Fibroblast of lung (primary cell): ENCODE data around the gene TBX4. TPM values are rescaled to one million over a fixed set of nuclear protein-coding genes. Genes with fewer than 3 reads are reported as not detected.

Source experiments
- DNase-seq, 2 donors: peaks; one replicate each; pipeline versions ENCODE4 v3.0.0 to v3.0.0-alpha.2; 2010; ENCODE audit warnings: low read depth in 2 of 2
- H2AFZ ChIP-seq: 2 replicates; pipeline ENCODE4 v1.5.1; 2012; ENCODE audit warnings: low read length, control low read depth, inconsistent platforms
- H3K27ac ChIP-seq: 2 replicates; pipeline ENCODE4 v1.5.1; 2011; ENCODE audit warnings: low read length, control low read depth; ENCODE audit not compliant: insufficient read depth
- H3K27me3 ChIP-seq: 2 replicates; pipeline ENCODE4 v1.5.1; 2011; ENCODE audit warnings: mild to moderate bottlenecking, low read length; ENCODE audit not compliant: control insufficient read depth, insufficient read depth
- H3K36me3 ChIP-seq: 2 replicates; pipeline ENCODE4 v1.5.1; 2011; ENCODE audit warnings: low read length; ENCODE audit not compliant: control insufficient read depth, insufficient read depth
- H3K4me1 ChIP-seq: 2 replicates; pipeline ENCODE4 v1.5.1; 2011; ENCODE audit warnings: low read length; ENCODE audit not compliant: control insufficient read depth, insufficient read depth; ENCODE audit errors: extremely low read depth
- H3K4me2 ChIP-seq: 2 replicates; pipeline ENCODE4 v1.5.1; 2011; ENCODE audit warnings: low read length, control low read depth; ENCODE audit not compliant: insufficient read depth; ENCODE audit errors: extremely low read depth
- H3K4me3 ChIP-seq, 4 experiments: fragments of 200-600 bp in 1 of 4; sonication (generic) in 1 of 4; replicated peaks in 1 of 4; 2 replicates each; pipeline ENCODE4 v1.5.1; 2011 to 2016; ENCODE audit warnings: low read length in 4 of 4, low read depth in 3 of 4, mild to moderate bottlenecking in 3 of 4, control low read depth in 2 of 4, inconsistent platforms in 1 of 4, mixed read lengths in 1 of 4; ENCODE audit not compliant: insufficient read depth in 1 of 4; ENCODE audit errors: control extremely low read depth in 1 of 4
- H3K79me2 ChIP-seq: 2 replicates; pipeline ENCODE4 v1.5.1; 2012; ENCODE audit warnings: mild to moderate bottlenecking, low read length, inconsistent platforms; ENCODE audit not compliant: control insufficient read depth, insufficient read depth
- H3K9ac ChIP-seq: 2 replicates; pipeline ENCODE4 v1.5.1; 2011; ENCODE audit warnings: mild to moderate bottlenecking, low read length, control low read depth; ENCODE audit not compliant: insufficient read depth
- H3K9me3 ChIP-seq: 2 replicates; pipeline ENCODE4 v1.5.1; 2012; ENCODE audit warnings: low read depth, low read length; ENCODE audit not compliant: control insufficient read depth, insufficient read depth
- H4K20me1 ChIP-seq: 2 replicates; pipeline ENCODE4 v1.5.1; 2011; ENCODE audit warnings: low read length; ENCODE audit not compliant: control insufficient read depth, insufficient read depth; ENCODE audit errors: extremely low read depth
- EZH2 ChIP-seq: IDR thresholded peaks from 2 replicates; pipeline ENCODE4 v1.5.1; 2012; ENCODE audit warnings: low read length, control low read depth, mild to moderate bottlenecking; ENCODE audit errors: missing control alignments
- polyA plus RNA-seq, 2 donors: library from polyadenylated mRNA; depleted of rRNA in 1 of 2; stranded (reverse) in 1 of 2; unstranded in 1 of 2; fragments of >200 nt; gene quantifications; 2 replicates each; pipeline ENCODE4 v1.2.1, GENCODE V29; 2011 to 2012; ENCODE audit warnings: missing spikeins in 1 of 2
- total RNA-seq: library from RNA; depleted of rRNA; stranded (reverse); fragments of >200 nt; gene quantifications from 2 replicates; pipeline ENCODE4 v1.2.1, GENCODE V29; 2014
- TF ChIP-seq, protein P1 (sequence below), 2 donors: IDR thresholded peaks in 1 of 2; conservative IDR thresholded peaks in 1 of 2; 1 replicate in 1 of 2; 2 replicates in 1 of 2; pipeline ENCODE4 v1.5.1; 2011 to 2012; ENCODE audit warnings: low read length in 2 of 2, control low read depth in 1 of 2, inconsistent platforms in 1 of 2, low read depth in 1 of 2, mild to moderate bottlenecking in 1 of 2

TBX4 gene
- total and polyA plus RNA-seq, 2 donors (not counting 1 experiment from before 2014, with no cell fraction given): 44.1 to 93.9 TPM

DNA sequence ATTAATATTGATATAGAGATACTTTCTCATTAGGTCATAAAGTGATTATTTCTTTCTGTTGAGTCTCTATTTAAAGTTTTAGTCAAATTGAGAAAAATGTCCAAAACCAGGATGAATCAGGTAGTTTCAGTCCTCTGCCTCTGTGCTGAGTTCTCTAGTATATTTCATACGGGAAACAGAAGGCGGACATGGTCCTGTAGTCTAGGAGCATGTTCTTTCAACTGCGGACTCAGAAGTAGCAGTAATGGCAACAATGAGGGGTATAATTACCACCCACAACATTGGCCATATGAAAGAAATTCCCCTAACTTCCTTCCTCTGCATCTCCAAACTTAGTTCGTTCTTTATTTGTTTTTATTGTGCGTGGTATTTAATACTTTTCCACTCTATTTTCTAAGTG is 50.1 kb downstream of the TBX4 start:
- H2AFZ ChIP-seq: no peak overlapping the region
- H3K27me3 ChIP-seq: no peaks in the 10 kb centered on the region
- H3K27ac ChIP-seq: no peak overlapping the region
- DNase-seq: no peak
- H3K4me3 ChIP-seq: no peak overlapping the region
- no peak overlapping the region for H3K4me2 ChIP-seq
- no peaks in the 10 kb centered on the region for H3K36me3 ChIP-seq
- TF ChIP-seq EZH2: no peak
- TF ChIP-seq, protein P1, sequence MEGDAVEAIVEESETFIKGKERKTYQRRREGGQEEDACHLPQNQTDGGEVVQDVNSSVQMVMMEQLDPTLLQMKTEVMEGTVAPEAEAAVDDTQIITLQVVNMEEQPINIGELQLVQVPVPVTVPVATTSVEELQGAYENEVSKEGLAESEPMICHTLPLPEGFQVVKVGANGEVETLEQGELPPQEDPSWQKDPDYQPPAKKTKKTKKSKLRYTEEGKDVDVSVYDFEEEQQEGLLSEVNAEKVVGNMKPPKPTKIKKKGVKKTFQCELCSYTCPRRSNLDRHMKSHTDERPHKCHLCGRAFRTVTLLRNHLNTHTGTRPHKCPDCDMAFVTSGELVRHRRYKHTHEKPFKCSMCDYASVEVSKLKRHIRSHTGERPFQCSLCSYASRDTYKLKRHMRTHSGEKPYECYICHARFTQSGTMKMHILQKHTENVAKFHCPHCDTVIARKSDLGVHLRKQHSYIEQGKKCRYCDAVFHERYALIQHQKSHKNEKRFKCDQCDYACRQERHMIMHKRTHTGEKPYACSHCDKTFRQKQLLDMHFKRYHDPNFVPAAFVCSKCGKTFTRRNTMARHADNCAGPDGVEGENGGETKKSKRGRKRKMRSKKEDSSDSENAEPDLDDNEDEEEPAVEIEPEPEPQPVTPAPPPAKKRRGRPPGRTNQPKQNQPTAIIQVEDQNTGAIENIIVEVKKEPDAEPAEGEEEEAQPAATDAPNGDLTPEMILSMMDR (conservative IDR thresholded peaks at IDR 0.05 in 1 of 2, IDR thresholded peaks at IDR 0.05 in 1 of 2; ENCODE audit: low read depth in 1 of 2, low read length in 2 of 2): no peak
- H3K79me2 ChIP-seq: no peaks in the 10 kb centered on the region
- no peaks in the 10 kb centered on the region for H3K9me3 ChIP-seq
- H3K4me1 ChIP-seq: peaks cover 2% of the 10 kb centered on the region
- no peak overlapping the region for H3K9ac ChIP-seq
- no peaks in the 10 kb centered on the region for H4K20me1 ChIP-seq

DNA sequence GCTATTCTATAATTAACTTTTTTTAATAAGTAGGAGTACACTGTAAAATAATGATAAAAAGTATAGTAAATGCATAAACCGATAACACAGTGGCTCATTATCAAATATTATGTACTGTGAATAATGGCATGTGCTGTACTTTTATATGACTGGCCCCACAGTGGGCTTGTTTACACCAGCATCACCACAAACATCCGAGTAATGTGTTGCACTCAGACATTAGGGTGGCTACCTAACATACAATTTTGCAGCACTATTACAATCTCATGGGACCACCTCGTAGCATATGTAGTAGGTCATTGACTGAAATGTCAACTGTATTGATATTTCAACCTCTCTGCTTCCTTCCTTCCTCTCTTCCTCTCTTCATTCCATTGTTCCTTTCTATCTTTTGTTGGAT is 51.7 kb downstream of the TBX4 start:
- Histone ChIP-seq H3K79me2 (no peaks in the 10 kb centered on the region), H2AFZ (no peak overlapping the region), H3K9ac (no peak overlapping the region), H3K4me3 (no peak overlapping the region), H3K36me3 (no peaks in the 10 kb centered on the region), H3K27me3 (no peaks in the 10 kb centered on the region), H3K4me1 (peaks cover 2% of the 10 kb centered on the region), H4K20me1 (no peaks in the 10 kb centered on the region), H3K9me3 (no peaks in the 10 kb centered on the region), H3K27ac (no peak overlapping the region), H3K4me2 (no peak overlapping the region)
- TF ChIP-seq EZH2: no peak
- TF ChIP-seq, protein P1 (conservative IDR thresholded peaks at IDR 0.05 in 1 of 2, IDR thresholded peaks at IDR 0.05 in 1 of 2; ENCODE audit: low read depth in 1 of 2, low read length in 2 of 2): no peak
- DNase-seq: no peak

DNA sequence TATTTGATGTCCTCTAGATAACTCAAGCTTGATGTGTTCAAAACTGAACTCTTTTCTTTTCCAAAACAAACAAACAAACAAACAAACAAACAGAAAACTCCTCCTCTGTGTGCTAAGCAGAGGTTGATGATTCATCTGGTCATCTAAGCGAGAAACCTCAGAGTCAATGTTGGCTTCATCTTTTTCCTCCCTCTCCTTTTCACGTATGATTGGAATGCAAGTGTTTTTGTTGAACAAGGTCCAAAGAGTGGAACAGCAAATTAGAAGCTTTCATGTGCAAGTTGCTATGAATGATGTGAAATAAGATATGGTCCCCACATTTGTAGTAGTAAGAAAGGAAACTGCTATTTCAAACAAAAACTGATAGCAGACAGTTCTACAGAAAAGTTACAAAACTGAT is 52.5 kb downstream of the TBX4 start:
- no peak for TF ChIP-seq EZH2
- TF ChIP-seq, protein P1 (conservative IDR thresholded peaks at IDR 0.05 in 1 of 2, IDR thresholded peaks at IDR 0.05 in 1 of 2; ENCODE audit: low read depth in 1 of 2, low read length in 2 of 2): no peak
- no peak overlapping the region for H2AFZ ChIP-seq
- H3K27ac ChIP-seq: no peak overlapping the region
- H3K36me3 ChIP-seq: no peaks in the 10 kb centered on the region
- no peak overlapping the region for H3K4me3 ChIP-seq
- peak overlapping the region; percentile 53 for H3K4me2 ChIP-seq
- peak; percentile 89 to 96 for DNase-seq
- no peaks in the 10 kb centered on the region for H3K9me3 ChIP-seq
- no peaks in the 10 kb centered on the region for H3K79me2 ChIP-seq
- H3K27me3 ChIP-seq: no peaks in the 10 kb centered on the region
- H3K4me1 ChIP-seq: peaks cover 2% of the 10 kb centered on the region
- no peak overlapping the region for H3K9ac ChIP-seq
- no peaks in the 10 kb centered on the region for H4K20me1 ChIP-seq
